ENCODE measurements around the gene RNFT2.

The RNFT2 gene

GRCh38 chr12:116794725-116795124 is 56.6 kb downstream of the RNFT2 start:
- Histone ChIP-seq H3K4me1 (ENCODE audit: control insufficient read depth, insufficient read depth, low read length) (no peaks in the 10 kb centered on the region), H3K4me3 (ENCODE audit: low read depth, low read length) (no peak overlapping the region), H3K27ac (ENCODE audit: extremely low read depth, low read depth, low read length) (no peak overlapping the region), H3K36me3 (ENCODE audit: control insufficient read depth in 2 of 2, insufficient read depth in 1 of 2, low read length in 2 of 2) (peaks cover 0 to 9% of the 10 kb centered on the region in 2 experiments; a peak in 2 of 3 replicates), H3K9me3 (ENCODE audit: control insufficient read depth, insufficient read depth, low read depth, low read length) (no peaks in the 10 kb centered on the region)
- ChIA-PET CTCF (no interaction called here), POLR2A (interaction anchor here (0.6 kb wide), 1 partner anchor 89 kb away, joined by 4 read pairs; no protein-coding TSS in a partner anchor)
- TF ChIP-seq ZBTB8A (tag by site-specific recombination; IDR thresholded peaks at IDR 0.05) (no peak), ZNF146 (tag by site-specific recombination; IDR thresholded peaks at IDR 0.05) (no peak), ZNF843 (tag by site-specific recombination; IDR thresholded peaks at IDR 0.05) (no peak), ZNF488 (tag by site-specific recombination; IDR thresholded peaks at IDR 0.05) (no peak), AEBP2 (tag by site-specific recombination; IDR thresholded peaks at IDR 0.05; ENCODE audit: borderline replicate concordance) (no peak), HOXA7 (CRISPR knock-in tag; IDR thresholded peaks at IDR 0.05; ENCODE audit: borderline replicate concordance) (no peak), ZNF138 (tag by site-specific recombination; IDR thresholded peaks at IDR 0.05; ENCODE audit: borderline replicate concordance) (no peak), ZNF596 (tag by site-specific recombination; IDR thresholded peaks at IDR 0.05) (no peak), PRDM6 (tag by site-specific recombination; IDR thresholded peaks at IDR 0.05) (no peak), ZXDB (tag by site-specific recombination; IDR thresholded peaks at IDR 0.05) (no peak), PRDM4 (tag by site-specific recombination; IDR thresholded peaks at IDR 0.05) (no peak), ZFP3 (tag by site-specific recombination; IDR thresholded peaks at IDR 0.05; ENCODE audit: low read depth) (no peak), ZNF311 (tag by site-specific recombination; IDR thresholded peaks at IDR 0.05; ENCODE audit: borderline replicate concordance) (no peak), BCL11B (tag by site-specific recombination; IDR thresholded peaks at IDR 0.05; ENCODE audit: low read depth) (no peak), ZBTB10 (tag by site-specific recombination; IDR thresholded peaks at IDR 0.05) (no peak), ZNF580 (tag by site-specific recombination; IDR thresholded peaks at IDR 0.05) (no peak), ZNF473 (tag by site-specific recombination; IDR thresholded peaks at IDR 0.05) (no peak), GLI4 (tag by site-specific recombination; IDR thresholded peaks at IDR 0.05) (no peak)
